HG03108 (cell line): ENCODE data around the gene TFAP2A.

Experiments
- ATAC-seq: cut with Tn5 transposase; IDR thresholded peaks from one replicate; pipeline ENCODE4 v1.9.1; 2021; ENCODE audit warnings: moderate library complexity; ENCODE audit not compliant: unreplicated experiment

TFAP2A gene

GRCh38 chr6:10426781-10427279 is 12.0 kb upstream of the TFAP2A start:
- no peak for ATAC-seq

- no peak for ATAC-seq
Observed at GRCh38 chr6:10425975-10426780, 11.3 kb upstream of the TFAP2A start.

- ATAC-seq: no peak
Observed at GRCh38 chr6:10425176-10425974, 10.5 kb upstream of the TFAP2A start.

GRCh38 chr6:10424040-10424439 is 9.2 kb upstream of the TFAP2A start:
- no peak for ATAC-seq

GRCh38 chr6:10422737-10423034 is 7.8 kb upstream of the TFAP2A start:
- ATAC-seq: no peak

GRCh38 chr6:10421921-10422736 is 7.3 kb upstream of the TFAP2A start:
- ATAC-seq: no peak

- no peak for ATAC-seq
Observed at GRCh38 chr6:10421158-10421920, 6.5 kb upstream of the TFAP2A start.

- ATAC-seq: no peak
Observed at GRCh38 chr6:10420546-10421157, 5.8 kb upstream of the TFAP2A start.

GRCh38 chr6:10419749-10420545 is 5.1 kb upstream of the TFAP2A start:
- no peak for ATAC-seq

- ATAC-seq: peak; percentile 32
Observed at GRCh38 chr6:10418862-10419748, 4.2 kb upstream of the TFAP2A start.

GRCh38 chr6:10418361-10418861 is 3.5 kb upstream of the TFAP2A start:
- no peak for ATAC-seq

GRCh38 chr6:10417681-10418104 is 2.8 kb upstream of the TFAP2A start:
- no peak for ATAC-seq

- ATAC-seq: no peak
Observed at GRCh38 chr6:10416863-10417641, 2.2 kb upstream of the TFAP2A start.

GRCh38 chr6:10416516-10416862 is 1.6 kb upstream of the TFAP2A start:
- no peak for ATAC-seq

- no peak for ATAC-seq
Observed at GRCh38 chr6:10415617-10416480, 975 bp upstream of the TFAP2A start.
